SK-N-SH treated with all-trans-retinoic acid at 6 μM for 48 hours (cell line): ENCODE results near the gene SYNJ2.

Experiments
- ATAC-seq: fragments of 200-7000 bp; cut with Tn5 transposase; 3 replicates; pipeline ENCODE4 v1.9.1; 2020; ENCODE audit warnings: mild to moderate bottlenecking, moderate library complexity
- BACH2 ChIP-seq: fragments of 250-450 bp; sonication (Bioruptor Pico); IDR thresholded peaks from 2 replicates; pipeline ENCODE4 v1.9.0; 2021; ENCODE audit warnings: mild to moderate bottlenecking, borderline replicate concordance
- CREB5 ChIP-seq: fragments of 250-450 bp; sonication (Bioruptor Pico); IDR thresholded peaks from 2 replicates; pipeline ENCODE4 v1.5.1; 2020; ENCODE audit warnings: low read depth, mild to moderate bottlenecking, moderate library complexity
- CSDC2 ChIP-seq: fragments of 250-450 bp; sonication (Bioruptor Pico); IDR thresholded peaks from 2 replicates; pipeline ENCODE4 v1.5.0; 2020; ENCODE audit warnings: mild to moderate bottlenecking, moderate library complexity
- CSRNP3 ChIP-seq: fragments of 250-450 bp; sonication (Bioruptor Pico); IDR thresholded peaks from 2 replicates; pipeline ENCODE4 v1.5.1; 2021; ENCODE audit warnings: mild to moderate bottlenecking, moderate library complexity
- GLIS3 ChIP-seq: fragments of 250-450 bp; sonication (Bioruptor Pico); IDR thresholded peaks from 2 replicates; pipeline ENCODE4 v1.5.0; 2020; ENCODE audit warnings: mild to moderate bottlenecking, moderate library complexity
- ISL1 ChIP-seq: fragments of 250-450 bp; sonication (Bioruptor Pico); IDR thresholded peaks from 2 replicates; pipeline ENCODE4 v2.1.2; 2022; ENCODE audit warnings: mild to moderate bottlenecking, moderate library complexity
- OSR1 ChIP-seq: fragments of 250-450 bp; sonication (Bioruptor Pico); IDR thresholded peaks from 2 replicates; pipeline ENCODE4 v1.8.0; 2022; ENCODE audit warnings: moderate library complexity, mild to moderate bottlenecking, inconsistent platforms
- PATZ1 ChIP-seq: fragments of 250-450 bp; sonication (Bioruptor Pico); IDR thresholded peaks from 2 replicates; pipeline ENCODE4 v1.8.0; 2020; ENCODE audit warnings: mild to moderate bottlenecking, moderate library complexity, borderline replicate concordance
- POU6F1 ChIP-seq: fragments of 250-450 bp; sonication (Bioruptor Pico); IDR thresholded peaks from 2 replicates; pipeline ENCODE4 v1.8.0; 2021; ENCODE audit warnings: low read depth, mild to moderate bottlenecking, moderate library complexity, borderline replicate concordance
- PPARA ChIP-seq: fragments of 250-450 bp; sonication (Bioruptor Pico); IDR thresholded peaks from 2 replicates; pipeline ENCODE4 v1.5.0; 2020; ENCODE audit warnings: mild to moderate bottlenecking, borderline replicate concordance
- SNAI2 ChIP-seq: fragments of 250-450 bp; sonication (Bioruptor Pico); IDR thresholded peaks from 2 replicates; pipeline ENCODE4 v1.5.0; 2020; ENCODE audit warnings: mild to moderate bottlenecking, moderate library complexity
- TCF4 ChIP-seq: fragments of 250-450 bp; sonication (Bioruptor Pico); IDR thresholded peaks from 2 replicates; pipeline ENCODE4 v1.8.0; 2021; ENCODE audit warnings: mild to moderate bottlenecking, moderate library complexity, borderline replicate concordance
- TOX ChIP-seq: fragments of 250-450 bp; sonication (Bioruptor Pico); IDR thresholded peaks from 2 replicates; pipeline ENCODE4 v1.8.0; 2021; ENCODE audit warnings: mild to moderate bottlenecking, moderate library complexity, borderline replicate concordance
- TSHZ2 ChIP-seq: fragments of 250-450 bp; sonication (Bioruptor Pico); IDR thresholded peaks from 2 replicates; pipeline ENCODE4 v1.5.0; 2020; ENCODE audit warnings: mild to moderate bottlenecking, moderate library complexity
- ZFP30 ChIP-seq: fragments of 450-650 bp; formaldehyde crosslinking; IDR thresholded peaks from 2 replicates; pipeline ENCODE4 v1.5.0; 2022; ENCODE audit warnings: mild to moderate bottlenecking, moderate library complexity
- ZNF565 ChIP-seq: fragments of 450-650 bp; formaldehyde crosslinking; conservative IDR thresholded peaks from 2 replicates; pipeline ENCODE4 v1.5.0; 2020; ENCODE audit warnings: low read depth, mild to moderate bottlenecking, moderate library complexity
- ZNF8 ChIP-seq: fragments of 450-650 bp; formaldehyde crosslinking; IDR thresholded peaks from 2 replicates; pipeline ENCODE4 v1.5.0; 2020; ENCODE audit warnings: mild to moderate bottlenecking, moderate library complexity

Gene SYNJ2

GRCh38 chr6:157993076-157993475 is 11.4 kb downstream of the SYNJ2 start (continued):
- no peak for TF ChIP-seq POU6F1 (CRISPR knock-in tag)

- ATAC-seq, result no peak
- TF ChIP-seq OSR1 (CRISPR knock-in tag) (no peak), GLIS3 (CRISPR knock-in tag) (no peak), PPARA (no peak), SNAI2 (CRISPR knock-in tag) (no peak), BACH2 (CRISPR knock-in tag) (no peak), ISL1 (CRISPR knock-in tag) (no peak), TCF4 (CRISPR knock-in tag) (no peak), ZNF565 (no peak), TOX (CRISPR knock-in tag) (no peak), PATZ1 (CRISPR knock-in tag) (no peak), CREB5 (CRISPR knock-in tag) (no peak), POU6F1 (CRISPR knock-in tag) (no peak), ZFP30 (CRISPR knock-in tag) (no peak), TSHZ2 (CRISPR knock-in tag) (no peak)
Measured at GRCh38 chr6:157994125-157994795, 12.6 kb downstream of the SYNJ2 start.

GRCh38 chr6:157995458-157995857 is 13.8 kb downstream of the SYNJ2 start:
- ATAC-seq, result no peak
- no peak for TF ChIP-seq CSRNP3 (CRISPR knock-in tag)
- TF ChIP-seq CREB5 (CRISPR knock-in tag), result no peak
- TF ChIP-seq TOX (CRISPR knock-in tag), result no peak
- no peak for TF ChIP-seq PATZ1 (CRISPR knock-in tag)
- no peak for TF ChIP-seq ZNF8 (CRISPR knock-in tag)
- TF ChIP-seq BACH2 (CRISPR knock-in tag), result no peak
- no peak for TF ChIP-seq CSDC2
